ENCODE measurements around the gene GSE1. TPM values are rescaled to one million over a fixed set of nuclear protein-coding genes. Genes with fewer than 3 reads are reported as not detected.

Gene GSE1
- total and polyA plus RNA-seq, 9 of the 15 experiments (the other 6 are each of a cell fraction or from before 2014, with no cell fraction given) = 12.2 to 244 (median 57.9) TPM

- TF ChIP-seq ESRRA (IDR thresholded peaks at IDR 0.05; ENCODE audit: borderline replicate concordance, low read depth) (peak; percentile 83), RBFOX2 (IDR thresholded peaks at IDR 0.05; ENCODE audit: low read depth, low read length) (peak; percentile 42; the same call in 1 of the 2 replicates), KAT8 (IDR thresholded peaks at IDR 0.05; ENCODE audit: low read depth) (no peak), ZBTB7A (IDR thresholded peaks at IDR 0.05; ENCODE audit: borderline replicate concordance, control insufficient read depth, low read depth, low read length) (peak; percentile 62; the same call in 1 of the 2 replicates), NONO (IDR thresholded peaks at IDR 0.05; ENCODE audit: low read depth in 2 of 2, low read length in 1 of 2) (no peak), BHLHE40 (IDR thresholded peaks at IDR 0.05; ENCODE audit: low read length) (0 out of 2 replicates have a peak, but pooled peaks have one; percentile 4), RAD21 (CRISPR knock-in tag; conservative IDR thresholded peaks at IDR 0.05 in 1 of 2, IDR thresholded peaks at IDR 0.05 in 1 of 2) (peak; percentile 5 to 11; a peak in 1 of 4 replicates), TBL1XR1 (IDR thresholded peaks at IDR 0.05; ENCODE audit: low read length in 2 of 2) (peak in 1 of 2 experiments; percentile 10; a peak in 1 of 4 replicates), ZNF696 (CRISPR knock-in tag; conservative IDR thresholded peaks at IDR 0.05) (no peak), ZNF24 (IDR thresholded peaks at IDR 0.05) (no peak), USF1 (CRISPR knock-in tag; IDR thresholded peaks at IDR 0.05) (0 out of 2 replicates have a peak, but pooled peaks have one; percentile 7), SIN3A (IDR thresholded peaks at IDR 0.05; ENCODE audit: borderline replicate concordance in 2 of 2, control insufficient read depth in 1 of 2, low read depth in 2 of 2, low read length in 2 of 2) (no peak), TFAM (CRISPR knock-in tag; conservative IDR thresholded peaks at IDR 0.05) (no peak), ETV5 (CRISPR knock-in tag; IDR thresholded peaks at IDR 0.05; ENCODE audit: low read depth) (0 out of 2 replicates have a peak, but pooled peaks have one; percentile 18), RFX5 (IDR thresholded peaks at IDR 0.05; ENCODE audit: low read depth, low read length) (0 out of 2 replicates have a peak, but pooled peaks have one; percentile 45)
- TF ChIP-seq, protein P1, sequence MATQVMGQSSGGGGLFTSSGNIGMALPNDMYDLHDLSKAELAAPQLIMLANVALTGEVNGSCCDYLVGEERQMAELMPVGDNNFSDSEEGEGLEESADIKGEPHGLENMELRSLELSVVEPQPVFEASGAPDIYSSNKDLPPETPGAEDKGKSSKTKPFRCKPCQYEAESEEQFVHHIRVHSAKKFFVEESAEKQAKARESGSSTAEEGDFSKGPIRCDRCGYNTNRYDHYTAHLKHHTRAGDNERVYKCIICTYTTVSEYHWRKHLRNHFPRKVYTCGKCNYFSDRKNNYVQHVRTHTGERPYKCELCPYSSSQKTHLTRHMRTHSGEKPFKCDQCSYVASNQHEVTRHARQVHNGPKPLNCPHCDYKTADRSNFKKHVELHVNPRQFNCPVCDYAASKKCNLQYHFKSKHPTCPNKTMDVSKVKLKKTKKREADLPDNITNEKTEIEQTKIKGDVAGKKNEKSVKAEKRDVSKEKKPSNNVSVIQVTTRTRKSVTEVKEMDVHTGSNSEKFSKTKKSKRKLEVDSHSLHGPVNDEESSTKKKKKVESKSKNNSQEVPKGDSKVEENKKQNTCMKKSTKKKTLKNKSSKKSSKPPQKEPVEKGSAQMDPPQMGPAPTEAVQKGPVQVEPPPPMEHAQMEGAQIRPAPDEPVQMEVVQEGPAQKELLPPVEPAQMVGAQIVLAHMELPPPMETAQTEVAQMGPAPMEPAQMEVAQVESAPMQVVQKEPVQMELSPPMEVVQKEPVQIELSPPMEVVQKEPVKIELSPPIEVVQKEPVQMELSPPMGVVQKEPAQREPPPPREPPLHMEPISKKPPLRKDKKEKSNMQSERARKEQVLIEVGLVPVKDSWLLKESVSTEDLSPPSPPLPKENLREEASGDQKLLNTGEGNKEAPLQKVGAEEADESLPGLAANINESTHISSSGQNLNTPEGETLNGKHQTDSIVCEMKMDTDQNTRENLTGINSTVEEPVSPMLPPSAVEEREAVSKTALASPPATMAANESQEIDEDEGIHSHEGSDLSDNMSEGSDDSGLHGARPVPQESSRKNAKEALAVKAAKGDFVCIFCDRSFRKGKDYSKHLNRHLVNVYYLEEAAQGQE (IDR thresholded peaks at IDR 0.05; ENCODE audit: borderline replicate concordance) = 0 out of 2 replicates have a peak, but pooled peaks have one; percentile 3
- TF ChIP-seq, protein P1 (CRISPR knock-in tag; IDR thresholded peaks at IDR 0.05; ENCODE audit: low read depth) = no peak
These were observed 39.2 kb upstream of the GSE1 start (continued) for GRCh38 chr16:85573696-85574641.
